ENCODE data around the gene ACSBG1.

The ACSBG1 gene, protein sequence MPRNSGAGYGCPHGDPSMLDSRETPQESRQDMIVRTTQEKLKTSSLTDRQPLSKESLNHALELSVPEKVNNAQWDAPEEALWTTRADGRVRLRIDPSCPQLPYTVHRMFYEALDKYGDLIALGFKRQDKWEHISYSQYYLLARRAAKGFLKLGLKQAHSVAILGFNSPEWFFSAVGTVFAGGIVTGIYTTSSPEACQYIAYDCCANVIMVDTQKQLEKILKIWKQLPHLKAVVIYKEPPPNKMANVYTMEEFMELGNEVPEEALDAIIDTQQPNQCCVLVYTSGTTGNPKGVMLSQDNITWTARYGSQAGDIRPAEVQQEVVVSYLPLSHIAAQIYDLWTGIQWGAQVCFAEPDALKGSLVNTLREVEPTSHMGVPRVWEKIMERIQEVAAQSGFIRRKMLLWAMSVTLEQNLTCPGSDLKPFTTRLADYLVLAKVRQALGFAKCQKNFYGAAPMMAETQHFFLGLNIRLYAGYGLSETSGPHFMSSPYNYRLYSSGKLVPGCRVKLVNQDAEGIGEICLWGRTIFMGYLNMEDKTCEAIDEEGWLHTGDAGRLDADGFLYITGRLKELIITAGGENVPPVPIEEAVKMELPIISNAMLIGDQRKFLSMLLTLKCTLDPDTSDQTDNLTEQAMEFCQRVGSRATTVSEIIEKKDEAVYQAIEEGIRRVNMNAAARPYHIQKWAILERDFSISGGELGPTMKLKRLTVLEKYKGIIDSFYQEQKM

DNA sequence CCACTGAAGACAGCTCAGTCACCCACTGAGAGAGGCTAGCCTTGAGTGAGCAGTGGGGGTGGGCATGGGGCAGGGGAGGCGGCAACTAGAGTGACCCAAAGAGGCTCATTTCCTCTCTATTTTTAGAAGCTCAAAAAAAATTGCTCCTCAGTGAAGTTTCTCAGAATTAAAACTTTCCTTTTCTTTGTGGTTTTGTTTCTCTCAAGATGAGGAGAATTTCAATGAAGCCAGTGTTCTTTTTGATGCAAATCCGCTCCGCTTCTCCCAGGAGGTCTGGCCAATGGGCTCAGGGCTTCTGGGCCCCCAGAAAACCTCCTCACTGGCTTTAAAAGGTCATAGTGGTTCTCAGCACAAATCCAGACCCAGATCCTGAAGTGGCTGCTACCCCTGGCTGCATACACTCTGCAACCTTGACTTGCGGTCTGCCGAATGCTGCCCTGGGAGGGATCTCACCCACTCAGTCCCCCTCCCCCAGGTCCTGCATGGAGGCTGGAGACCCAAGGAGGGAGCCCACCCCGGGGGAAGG, at the start of gene ACSBG1:
ACSBG1 (minus strand) TSS at position 51 of the 526 bp plus-strand sequence. CDS start 64 bp downstream, outside the sequence.
- no peak for DNase-seq

DNA sequence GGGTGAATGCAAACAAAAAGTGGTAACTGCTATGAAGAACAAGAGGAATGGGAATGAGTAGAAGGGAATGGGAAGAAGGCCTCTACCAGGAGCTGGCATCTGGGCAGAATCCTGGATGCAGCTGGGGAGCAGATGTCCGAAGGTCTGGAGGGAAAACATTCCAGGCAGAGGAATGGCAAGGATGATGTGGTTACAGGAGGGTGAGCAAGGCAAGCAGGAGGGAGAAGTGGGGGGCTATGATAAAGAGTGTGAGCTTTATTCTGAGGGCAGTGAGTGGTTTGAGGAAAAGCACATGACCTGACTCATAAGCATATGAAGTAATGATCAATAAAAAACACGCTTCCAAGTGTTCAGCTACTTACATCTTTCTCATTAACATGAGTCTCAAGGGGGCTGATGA, 48.0 kb upstream of the ACSBG1 start:
- no peak for DNase-seq

DNA sequence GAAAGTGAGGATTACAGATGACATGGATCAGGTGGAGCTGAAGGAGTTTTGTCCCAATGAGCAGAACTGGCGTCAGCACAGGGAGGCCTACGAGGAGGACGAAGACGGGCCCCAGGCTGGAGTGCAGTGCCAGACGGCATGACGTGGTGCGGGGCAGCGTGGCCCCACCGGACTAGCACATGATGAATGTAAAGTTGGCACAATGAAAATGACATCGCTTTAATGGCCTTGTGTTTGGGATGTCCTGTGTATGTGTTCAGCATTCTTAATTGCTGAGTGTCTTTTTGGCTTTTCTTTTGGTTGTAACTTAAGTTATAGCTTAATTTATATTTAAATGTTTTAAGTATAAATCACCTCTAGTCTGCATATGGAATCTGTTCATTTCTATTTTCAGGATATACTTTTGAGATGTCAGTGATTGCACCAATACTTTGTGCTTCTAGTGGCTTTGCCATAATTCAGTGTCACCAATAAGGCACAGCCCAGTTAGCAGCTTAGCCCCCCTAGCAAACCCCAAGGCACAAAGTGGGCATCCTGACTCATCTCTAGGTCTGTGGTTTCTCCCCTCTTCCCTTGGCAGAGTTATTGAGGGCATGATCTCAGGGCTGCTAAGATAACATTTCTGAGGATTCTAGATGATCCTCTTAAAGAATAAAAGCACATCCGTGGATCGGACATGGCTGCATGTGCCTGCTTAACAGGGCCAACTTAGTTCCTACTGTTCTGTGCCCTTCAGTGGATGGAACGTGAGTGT, 46.1 kb upstream of the ACSBG1 start:
- no peak for DNase-seq

DNA sequence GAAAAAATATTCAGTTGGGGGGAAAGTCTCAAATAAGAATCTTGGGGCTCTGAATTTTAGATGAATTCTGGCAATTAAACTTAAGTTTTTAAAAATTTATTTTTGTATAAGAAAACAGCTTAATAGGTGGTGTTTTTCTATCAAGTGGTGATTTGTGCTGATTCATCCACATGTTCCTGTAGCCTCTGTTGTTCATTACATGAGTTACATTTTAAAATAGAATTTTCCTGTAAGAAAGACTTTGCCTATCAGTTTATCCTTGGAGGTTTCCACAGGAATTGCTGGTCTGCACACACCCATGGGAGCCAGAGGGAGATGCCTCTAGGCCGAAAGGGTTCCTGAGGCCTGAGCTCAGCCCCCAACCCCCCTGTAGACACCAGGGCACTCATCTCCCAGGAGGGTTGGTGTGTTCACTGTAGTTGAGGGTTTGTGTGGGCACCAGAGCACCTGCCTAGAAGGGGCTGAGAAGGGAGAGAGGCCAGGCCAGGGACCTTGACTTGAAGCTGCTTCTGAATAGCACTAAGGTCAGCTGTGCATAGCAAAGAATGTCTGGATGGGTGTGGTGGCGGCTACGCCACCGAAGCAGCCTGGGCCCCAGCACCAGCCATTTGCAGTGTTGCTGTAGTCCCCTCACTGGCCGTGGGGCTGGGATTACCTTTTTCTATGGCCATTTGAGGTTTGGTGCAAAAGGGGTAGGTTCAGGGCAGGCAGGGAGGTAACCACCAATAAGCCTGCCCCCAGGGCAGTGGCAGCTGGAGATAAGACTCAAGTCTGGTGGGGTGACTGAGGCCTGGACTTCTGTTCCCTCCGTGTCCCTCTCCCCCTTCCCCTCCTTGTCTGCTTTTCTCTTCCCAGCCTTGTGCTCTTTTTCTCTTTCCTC, 41.9 kb upstream of the ACSBG1 start:
- DNase-seq, result no peak

DNA sequence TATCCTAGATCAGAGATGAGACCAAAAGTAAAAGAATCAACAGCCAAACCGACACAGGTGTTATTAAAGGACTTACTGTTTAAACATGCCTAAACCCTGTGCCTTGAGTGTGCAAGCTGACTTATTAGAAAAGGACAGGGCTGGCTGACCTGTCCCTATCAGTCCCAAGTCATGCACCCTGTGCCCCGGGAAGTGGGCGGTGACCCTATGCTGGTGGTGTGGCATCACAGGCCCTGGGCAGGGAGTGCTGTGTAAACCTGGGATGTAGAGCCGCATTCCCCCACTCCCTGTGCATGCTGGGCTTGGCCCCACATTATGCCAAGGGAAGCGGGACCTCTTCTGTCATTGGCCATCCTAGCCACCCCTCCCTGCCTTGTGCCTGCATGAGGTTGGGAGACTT, 40.6 kb upstream of the ACSBG1 start:
- no peak for DNase-seq

DNA sequence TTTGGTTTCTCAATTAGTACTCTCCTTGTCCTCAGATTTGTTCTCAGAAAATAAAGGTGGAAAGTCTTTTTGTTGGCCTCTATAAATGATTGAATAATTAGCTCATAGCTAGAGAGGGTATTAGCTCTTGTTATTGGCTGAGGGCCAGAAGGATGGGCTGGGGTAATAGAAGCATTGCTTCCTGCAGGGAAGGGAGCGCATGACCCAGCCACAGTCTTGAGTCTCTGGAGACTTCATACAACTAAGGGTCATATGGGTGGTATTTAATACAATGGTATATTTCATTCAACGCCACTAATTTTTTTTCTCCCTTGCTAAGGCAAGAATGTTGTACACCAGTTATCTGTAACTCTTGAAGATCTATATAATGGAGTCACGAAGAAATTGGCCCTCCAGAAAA, 38.4 kb upstream of the ACSBG1 start:
- no peak for DNase-seq

DNA sequence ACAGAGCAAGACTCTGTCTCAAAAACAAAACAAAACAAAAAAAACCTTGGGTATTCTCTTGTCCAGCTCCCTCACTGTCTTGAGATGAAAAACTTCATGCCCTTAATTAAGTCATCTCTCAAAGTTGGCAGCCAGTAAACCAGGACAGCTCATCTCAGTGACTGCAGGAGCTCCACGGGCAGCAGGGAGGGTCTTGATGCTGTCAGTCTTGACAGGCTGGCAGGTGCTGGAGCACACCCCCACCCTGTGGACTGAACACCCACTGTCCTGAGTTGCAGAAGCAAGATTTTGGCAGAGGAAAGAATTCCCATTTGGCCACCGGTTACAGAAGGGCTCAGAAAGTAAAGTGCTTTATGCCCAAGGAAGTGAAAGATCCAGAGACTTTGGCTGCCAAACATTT, 38.0 kb upstream of the ACSBG1 start:
- no peak for DNase-seq

DNA sequence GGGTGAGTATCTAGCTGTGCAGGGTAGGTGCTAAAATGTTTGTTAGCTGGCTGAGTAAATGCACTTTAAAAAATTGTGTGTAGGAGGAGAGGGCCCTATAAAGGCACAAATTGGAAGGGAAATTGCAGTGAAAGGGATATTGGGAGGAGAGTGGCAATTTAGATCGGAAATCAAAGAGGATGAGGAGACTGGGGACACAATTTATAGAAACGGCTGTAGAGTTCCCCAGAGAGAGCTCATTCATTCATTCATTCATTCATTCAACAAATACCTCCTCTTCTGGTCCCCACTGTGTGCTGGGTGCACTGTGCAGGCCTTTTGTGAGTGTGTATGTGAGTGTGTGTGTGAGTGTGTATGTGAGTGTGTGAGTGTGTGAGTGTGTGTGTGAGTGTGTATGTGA, 32.4 kb upstream of the ACSBG1 start:
- DNase-seq, result no peak

DNA sequence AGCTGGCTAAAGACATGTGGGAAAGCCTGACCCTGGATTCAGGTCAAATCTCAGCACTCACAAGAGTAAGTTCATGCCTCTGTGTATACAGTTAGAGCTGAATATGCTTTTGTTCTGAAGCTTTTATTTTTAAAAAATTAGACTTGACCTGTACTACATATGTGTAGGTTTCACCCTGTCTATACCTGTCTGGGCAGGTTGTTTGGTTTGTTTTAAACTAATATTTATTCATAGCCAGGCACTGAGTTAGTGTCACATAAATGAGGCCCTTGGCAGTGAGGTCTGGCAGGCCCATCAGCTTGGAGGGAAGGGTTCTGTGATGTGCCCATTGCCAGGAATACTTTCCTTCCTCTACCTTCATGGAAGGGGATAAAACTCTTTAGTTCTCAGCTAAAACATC, 31.9 kb upstream of the ACSBG1 start:
- DNase-seq, result no peak

DNA sequence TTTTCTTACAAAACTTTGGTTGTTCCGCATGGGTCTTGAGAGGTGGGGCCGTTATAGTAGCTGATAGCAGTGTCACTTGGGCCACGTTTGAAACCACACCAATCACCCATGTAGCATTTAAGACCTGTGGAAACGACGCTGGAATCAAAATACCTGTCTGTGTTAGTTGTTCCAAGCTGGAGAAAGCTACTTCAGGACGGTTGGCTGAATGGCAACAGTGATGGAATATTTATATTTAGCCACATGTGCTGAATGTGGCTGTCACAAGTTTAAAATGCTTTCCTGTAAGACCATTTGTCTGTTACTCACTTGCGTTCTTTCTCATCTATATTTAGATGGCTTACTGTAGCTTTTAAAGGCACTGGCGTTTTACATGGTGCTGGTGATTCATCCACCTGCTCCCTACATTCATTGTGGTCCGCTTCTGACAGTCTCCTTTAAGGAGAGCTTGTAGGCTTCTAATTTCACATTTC, 31.4 kb upstream of the ACSBG1 start:
- no peak for DNase-seq

DNA sequence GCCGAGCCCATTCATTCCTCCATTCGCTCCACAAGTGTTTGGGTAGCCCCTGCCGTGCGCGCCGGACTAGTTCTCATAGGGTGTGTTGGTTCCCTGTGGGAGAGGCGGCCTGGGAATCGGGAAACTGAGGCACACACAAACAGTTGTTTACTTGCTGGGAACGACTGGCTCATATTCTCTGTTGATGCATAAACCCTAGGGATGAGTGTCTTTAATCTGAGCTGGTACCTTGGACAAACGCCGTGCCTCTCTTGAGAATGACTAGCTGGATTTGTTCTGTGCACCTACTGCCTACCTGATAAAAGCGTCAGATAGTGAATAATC, 30.7 kb upstream of the ACSBG1 start:
- DNase-seq, result no peak

DNA sequence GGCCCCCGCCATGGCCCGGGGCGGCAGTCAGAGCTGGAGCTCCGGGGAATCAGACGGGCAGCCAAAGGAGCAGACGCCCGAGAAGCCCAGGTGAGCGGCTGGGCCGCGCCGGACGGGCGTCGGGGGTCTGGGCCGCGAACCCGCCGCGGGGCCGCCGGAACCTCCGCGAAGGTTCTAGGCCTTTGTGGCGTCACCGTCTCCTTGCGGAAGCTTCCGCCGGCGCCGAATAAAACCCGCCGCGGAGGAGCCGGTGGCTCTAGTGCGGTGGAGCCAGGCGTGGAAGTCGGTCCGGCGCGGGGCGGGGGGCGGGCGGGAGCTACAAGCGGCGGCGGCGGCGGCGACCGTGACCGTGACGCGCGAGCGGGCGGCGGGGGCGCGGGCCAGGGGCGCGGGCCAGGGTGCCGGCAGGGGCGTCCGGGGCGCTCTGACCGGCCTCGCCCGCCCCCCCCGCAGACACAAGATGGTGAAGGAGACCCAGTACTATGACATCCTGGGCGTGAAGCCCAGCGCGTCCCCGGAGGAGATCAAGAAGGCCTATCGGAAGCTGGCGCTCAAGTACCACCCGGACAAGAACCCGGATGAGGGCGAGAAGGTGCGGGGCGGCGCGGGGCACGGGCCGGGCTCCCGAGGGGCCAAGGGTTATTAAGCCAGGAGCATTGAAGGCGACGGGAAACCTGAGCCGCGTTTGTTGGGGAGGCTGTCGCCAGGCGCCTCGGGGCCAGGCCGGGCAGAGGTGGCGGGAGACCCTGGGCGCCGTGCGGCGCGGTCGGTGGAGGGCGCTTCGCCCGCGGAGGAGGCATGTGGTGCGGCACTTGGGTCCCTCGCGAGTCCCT, 30.2 kb upstream of the ACSBG1 start, which contains the start of gene DNAJA4:
DNAJA4 (plus strand) TSS at position 259 of the 833 bp plus-strand sequence; CDS start at position 461, 202 bp downstream.
- peak; percentile 69 for DNase-seq

DNA sequence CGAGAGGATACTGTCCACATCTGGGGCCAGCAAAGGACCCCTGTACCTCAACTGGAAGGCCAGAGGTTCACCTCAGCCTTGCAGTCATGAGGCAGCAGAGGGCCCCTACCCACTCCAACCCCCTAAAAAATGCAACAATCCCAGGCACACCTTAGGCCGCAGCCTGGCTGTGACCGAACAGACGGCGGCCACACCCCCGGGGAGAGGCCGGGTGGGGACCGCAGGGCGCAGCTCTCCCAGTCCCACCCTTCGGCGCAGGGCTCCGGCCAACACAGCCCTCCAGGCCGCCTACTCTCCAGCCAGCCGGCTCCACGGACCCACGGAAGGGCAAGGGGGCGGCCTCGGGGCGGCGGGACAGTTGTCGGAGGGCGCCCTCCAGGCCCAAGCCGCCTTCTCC, 29.5 kb upstream of the ACSBG1 start:
- DNase-seq, result no peak

DNA sequence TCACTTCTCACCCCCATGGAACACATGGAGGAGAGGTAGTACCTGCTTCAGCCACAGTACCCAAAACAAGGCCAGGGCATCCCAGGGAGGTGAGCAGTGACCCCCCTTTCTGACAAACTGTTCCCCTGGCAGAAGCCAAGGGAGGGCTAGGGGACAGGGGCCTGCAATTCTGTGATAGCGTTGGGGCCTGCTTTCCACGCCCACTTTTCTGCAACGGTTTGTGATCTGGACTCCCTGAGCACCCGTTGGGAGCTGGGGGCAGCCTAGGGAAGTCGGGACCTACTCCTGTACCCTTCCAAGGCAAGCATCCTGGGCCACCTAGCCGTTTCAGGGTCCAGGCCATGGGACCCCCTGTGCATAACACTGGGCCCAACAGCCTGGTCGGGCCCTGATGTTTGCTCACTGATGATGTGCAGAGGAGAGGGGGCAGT, 29.0 kb upstream of the ACSBG1 start:
- no peak for DNase-seq

DNA sequence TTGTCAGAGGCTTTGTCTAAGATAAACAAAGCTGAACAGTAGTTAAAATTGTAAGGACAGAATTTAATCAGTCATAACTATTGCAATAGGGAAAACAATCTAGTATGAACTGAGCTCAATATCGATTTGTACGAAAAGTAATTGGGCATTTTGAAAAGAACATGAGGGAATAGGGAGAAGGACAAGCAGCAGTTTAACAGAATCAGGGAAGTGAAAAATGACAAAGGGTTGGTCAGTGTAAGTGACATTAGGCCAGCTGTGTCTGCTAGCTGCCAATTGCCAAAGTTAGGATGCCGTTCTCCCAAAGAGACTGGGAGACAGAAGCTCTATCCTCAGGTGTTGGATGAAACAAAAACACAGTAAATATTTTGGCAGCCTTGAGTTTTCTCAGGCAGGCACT, 26.7 kb upstream of the ACSBG1 start:
- DNase-seq, result no peak

DNA sequence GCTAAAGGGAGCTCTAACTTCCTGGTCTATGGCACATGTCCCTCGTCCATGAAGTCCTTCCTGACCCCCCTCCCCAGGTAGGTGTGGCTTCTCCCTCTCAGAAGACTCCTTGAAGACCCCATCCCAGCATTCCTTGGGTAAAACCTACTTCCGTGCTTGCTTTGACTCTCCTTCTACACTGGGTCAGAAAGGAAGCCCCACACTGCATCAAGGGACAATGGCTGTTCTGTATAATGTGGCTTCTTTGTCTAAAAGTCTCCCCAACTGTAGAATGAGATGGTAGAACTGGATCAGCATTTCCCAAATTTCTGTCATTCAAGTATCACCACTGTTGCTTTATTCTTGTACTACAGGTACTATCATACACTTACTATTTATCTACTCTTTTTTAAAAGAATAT, 26.1 kb upstream of the ACSBG1 start:
- DNase-seq, result no peak

DNA sequence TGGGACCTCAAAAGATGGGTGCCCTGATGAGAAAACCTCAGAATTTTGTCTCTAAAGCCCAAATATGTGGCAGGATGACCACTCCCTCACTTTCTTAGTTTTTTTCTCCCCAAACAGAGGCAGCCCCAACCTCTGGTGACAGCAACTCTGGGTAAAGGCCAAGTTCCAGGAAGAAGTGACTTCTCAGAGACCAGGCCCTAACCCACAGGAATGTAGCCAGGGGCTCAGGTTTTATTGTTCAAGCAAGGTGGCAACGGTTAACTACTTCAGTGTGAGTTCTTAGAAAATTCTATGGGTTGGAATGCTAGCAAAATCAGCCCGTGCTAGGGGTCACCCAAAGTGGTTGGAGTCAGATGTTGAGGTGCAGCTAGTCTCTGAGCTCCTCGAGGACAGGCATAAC, 24.9 kb upstream of the ACSBG1 start:
- DNase-seq, result no peak

DNA sequence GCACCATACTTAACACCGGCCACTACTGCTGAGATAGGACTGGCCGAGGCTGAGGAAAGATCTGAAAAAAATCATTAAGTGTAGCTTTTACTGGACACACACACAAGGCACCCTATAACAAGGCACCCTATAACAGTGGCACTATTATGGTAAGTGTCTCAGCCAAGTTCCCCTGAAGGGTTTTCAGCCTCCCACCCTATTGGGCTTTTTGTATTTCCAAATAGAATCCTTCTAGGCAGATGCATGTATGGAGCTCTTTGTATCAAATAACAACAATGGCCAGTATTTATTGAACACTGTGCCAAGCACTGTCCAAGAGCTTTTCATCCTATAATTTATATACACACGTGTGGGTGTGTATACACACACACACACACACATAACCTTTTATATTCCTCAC, 23.3 kb upstream of the ACSBG1 start:
- no peak for DNase-seq

DNA sequence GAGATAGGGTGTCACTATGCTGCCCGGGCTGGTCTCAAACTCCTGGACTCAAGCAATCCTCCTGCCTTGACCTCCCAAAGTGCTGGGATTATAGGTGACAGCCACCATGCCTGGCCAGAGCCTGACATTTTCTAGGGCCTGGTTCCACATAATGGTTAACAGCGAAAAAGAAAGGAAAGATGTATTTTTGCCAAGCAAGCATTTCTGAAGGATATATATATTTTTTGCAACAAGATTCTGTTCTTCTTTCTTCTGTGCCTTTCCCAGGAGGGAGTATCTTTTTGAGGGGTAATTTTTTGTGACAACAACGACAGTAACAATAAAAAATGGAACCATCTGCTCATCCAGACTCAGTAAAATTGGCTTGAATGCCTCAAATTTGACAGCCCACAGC, 21.7 kb upstream of the ACSBG1 start:
- DNase-seq, result no peak

DNA sequence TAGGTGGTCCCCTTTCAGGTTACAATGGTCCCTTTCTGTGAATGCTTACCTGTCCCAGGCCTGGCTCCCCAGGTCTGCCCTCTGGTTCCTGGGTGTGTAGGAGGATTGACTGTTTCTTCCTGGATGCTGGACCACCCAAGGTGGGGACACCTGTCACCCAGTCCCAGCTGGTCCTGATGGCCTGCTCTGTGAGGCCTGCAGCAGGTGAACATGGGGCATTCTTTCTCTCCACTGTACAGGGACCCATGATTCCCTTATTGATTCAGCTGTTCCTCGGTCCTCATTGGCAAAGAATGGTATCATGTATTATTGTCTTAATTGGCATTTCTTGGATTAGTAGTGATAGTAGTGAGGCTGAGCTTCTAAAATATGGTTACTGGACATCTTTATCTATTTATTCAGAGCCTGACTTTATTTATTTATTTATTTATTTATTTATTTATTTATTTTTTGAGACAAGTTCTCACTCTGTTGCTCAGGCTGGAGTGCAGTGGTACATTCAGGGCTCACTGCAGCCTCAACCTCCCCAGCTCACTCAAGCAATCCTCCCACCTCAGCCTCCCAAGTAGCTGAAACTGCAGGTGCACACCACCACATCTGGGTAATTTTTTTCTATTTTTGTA, 21.2 kb upstream of the ACSBG1 start:
- DNase-seq, result peak; percentile 81

DNA sequence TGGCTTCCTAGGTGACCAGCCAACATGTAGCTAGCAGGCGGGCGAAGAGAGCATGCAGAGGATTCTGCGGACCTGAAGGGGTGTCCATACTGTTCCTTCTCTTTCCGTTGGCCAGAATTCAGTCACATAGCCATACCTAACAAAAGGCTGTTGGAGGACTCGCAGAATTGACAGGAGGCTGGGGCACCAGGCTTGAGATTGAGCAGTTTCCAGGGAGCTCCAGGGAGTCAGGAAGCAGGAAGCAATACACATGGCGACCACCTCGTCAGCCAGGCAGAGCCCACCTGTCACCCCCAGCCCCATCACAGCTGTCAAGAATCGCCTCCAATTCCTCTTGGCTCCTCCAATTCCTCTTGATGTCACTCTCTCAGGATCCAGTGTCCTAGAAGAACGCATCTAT, 16.8 kb upstream of the ACSBG1 start:
- no peak for DNase-seq

All from NCI-H146 (cell line).